GM12878 (cell line): ENCODE measurements around the gene SFXN4. TPM values are rescaled to one million over a fixed set of nuclear protein-coding genes. Genes with fewer than 3 reads are reported as not detected.
"Not testable (repeated sequence)": the region's sequence is repeated elsewhere in the genome, so short reads cannot be mapped to it uniquely, and the experiment has no call there.

ENCODE experiments used
- ATAC-seq: fragments of 200-7000 bp; cut with Tn5 transposase; 3 replicates; pipeline ENCODE4 v1.9.1; 2020; ENCODE audit warnings: mild to moderate bottlenecking, moderate library complexity
- BruUV-seq: library from RNA; stranded (reverse); fragments of 400-500 nt; replicated peaks from 2 replicates; lab custom pipeline; 2021; lab: Mats Ljungman, UMichigan
- CTCF ChIA-PET: fragments of 300-600 bp; sonication (Branson Sonifier 250); formaldehyde crosslinking; extraction: SDS; loops from one replicate; lab custom pipeline; 2021; ENCODE audit warnings: inconsistent platforms; lab: Yijun Ruan, JAX
- POLR2A ChIA-PET: fragments of 350-600 bp; formaldehyde crosslinking; extraction: SDS; loops from one replicate; lab custom pipeline; 2021; ENCODE audit warnings: inconsistent platforms; lab: Charles Lee
- RAD21 ChIA-PET: fragments of 300-600 bp; sonication (Branson Sonifier 250); formaldehyde crosslinking; loops from one replicate; lab custom pipeline; 2023; ENCODE audit warnings: antibody characterized with exemption; ENCODE audit not compliant: unreplicated experiment; lab: Charles Lee
- SMC1A ChIA-PET: fragments of 300-600 bp; sonication (Branson Sonifier 250); formaldehyde crosslinking; loops from one replicate; lab custom pipeline; 2023; ENCODE audit not compliant: unreplicated experiment, uncharacterized antibody; lab: Charles Lee
- DNase-seq: peaks from one replicate; pipeline ENCODE4 v3.0.0-alpha.2; 2011; ENCODE audit warnings: low read depth, low spot score
- FAIRE-seq: peaks from 3 replicates; lab custom pipeline; 2011; peaks lifted over from hg19 to GRCh38; lab: Jason Lieb, UNC
- H2AFZ ChIP-seq: 2 replicates; pipeline ENCODE4 v1.6.0; 2011; ENCODE audit warnings: low read depth, low read length, control low read depth; ENCODE audit not compliant: control insufficient read depth
- H3K27ac ChIP-seq: 2 replicates; pipeline ENCODE4 v1.5.1; 2011; ENCODE audit warnings: control low read depth; ENCODE audit not compliant: control insufficient read depth, insufficient read depth
- H3K27me3 ChIP-seq, 2 experiments: replicated peaks in 1 of 2; 2 replicates each; pipeline versions ENCODE4 v1.6.0 to v1.6.1; 2011; ENCODE audit warnings: low read length in 1 of 2; ENCODE audit not compliant: control insufficient read depth in 2 of 2, insufficient read depth in 2 of 2
- H3K36me3 ChIP-seq, 2 experiments: 2 replicates each; pipeline ENCODE4 v1.5.1; 2011; ENCODE audit warnings: low read length in 1 of 2; ENCODE audit not compliant: control insufficient read depth in 2 of 2, insufficient read depth in 2 of 2
- H3K4me1 ChIP-seq: 2 replicates; pipeline ENCODE4 v1.6.1; 2011; ENCODE audit warnings: mild to moderate bottlenecking, low read length, moderate library complexity, mixed read lengths; ENCODE audit not compliant: control insufficient read depth, insufficient read depth
- H3K4me2 ChIP-seq: 2 replicates; pipeline ENCODE4 v1.6.0; 2011; ENCODE audit warnings: control low read depth; ENCODE audit not compliant: control insufficient read depth, insufficient read depth
- H3K4me3 ChIP-seq: fragments of 200-600 bp; sonication (generic); 2 replicates; pipeline ENCODE4 v1.5.1; 2016
- H3K79me2 ChIP-seq: 2 replicates; pipeline ENCODE4 v1.6.0; 2011; ENCODE audit warnings: low read length; ENCODE audit not compliant: control insufficient read depth, insufficient read depth
- H3K9ac ChIP-seq: 2 replicates; pipeline ENCODE4 v1.8.0; 2011; ENCODE audit warnings: low read length, control low read depth, mixed read lengths; ENCODE audit not compliant: control insufficient read depth, insufficient read depth
- H3K9me3 ChIP-seq: replicated peaks from 3 replicates; pipeline ENCODE4 v1.5.1; 2011; ENCODE audit warnings: mild to moderate bottlenecking, low read length; ENCODE audit not compliant: control insufficient read depth, insufficient read depth
- H4K20me1 ChIP-seq: 2 replicates; pipeline ENCODE4 v1.6.0; 2011; ENCODE audit not compliant: control insufficient read depth, insufficient read depth
- WGBS: methylation state at CpG from one replicate; pipeline ENCODE4 v1.1.6; 2016; ENCODE audit warnings: low lambda C conversion rate; ENCODE audit not compliant: insufficient replicate concordance, insufficient coverage; ENCODE audit errors: missing lambda C conversion rate; 5-methylcytosine and 5-hydroxymethylcytosine counted together
- in situ Hi-C: fragments of 300-500 bp; cut with MboI; formaldehyde crosslinking; loops from 9 replicates; pipeline ENCODE4 v1.14.3; 2018; ENCODE audit warnings: mixed read lengths
- intact Hi-C: fragments of 100-400 bp; cut with micrococcal nuclease; formaldehyde crosslinking; loops from one replicate; pipeline ENCODE4 v1.14.2; 2022; ENCODE audit not compliant: unreplicated experiment
- polyA plus RNA-seq, 11 experiments: library from polyadenylated mRNA; depleted of rRNA in 4 of 11; unstranded in 6 of 11; stranded (reverse) in 5 of 11; fragments of >200 nt; fragmentation: Nextera tagmentation in 4 of 11; fragmentation: Illumina TruSeq in 1 of 11; extraction: Ambion mirVana in 4 of 11; extraction: Trizol in 1 of 11; gene quantifications; 1 replicate in 1 of 11; 2 replicates in 10 of 11; pipeline versions ENCODE4 v1.2.1 to v1.2.3, GENCODE V29; 2011 to 2016; ENCODE audit warnings: inconsistent platforms in 2 of 11, missing spikeins in 2 of 11, low read depth in 1 of 11
- total RNA-seq, 4 experiments: library from RNA; depleted of rRNA in 3 of 4; stranded (reverse); fragments of >200 nt in 3 of 4; fragmentation: Illumina TruSeq in 1 of 4; extraction: Trizol in 1 of 4; gene quantifications; 2 replicates each; pipeline versions ENCODE4 v1.2.1 to v1.2.3, GENCODE V29; 2013 to 2021

Gene SFXN4
- total and polyA plus RNA-seq, 10 of the 15 experiments (the other 5 are each of a cell fraction or from before 2014, with no cell fraction given), result 40.7 to 111 (median 48.8) TPM

DNA sequence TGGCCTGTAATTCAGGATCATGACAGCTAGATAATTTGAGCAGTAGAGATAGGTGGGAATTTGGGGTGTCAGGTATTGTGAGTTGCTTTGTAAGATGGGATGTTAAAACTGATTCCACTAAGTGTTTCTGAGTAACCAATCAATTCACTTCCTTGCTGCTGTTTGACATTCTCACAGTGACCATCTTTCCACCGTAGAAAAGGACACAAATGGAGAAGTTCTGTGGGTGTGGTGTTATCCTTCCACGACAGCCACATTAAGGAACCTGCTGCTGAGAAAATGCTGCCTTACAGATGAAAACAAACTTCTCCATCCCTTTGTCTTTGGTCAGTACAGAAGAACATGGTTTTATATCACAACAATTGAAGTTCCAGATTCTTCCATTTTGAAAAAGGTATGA is 57.7 kb downstream of the SFXN4 start:
- intact Hi-C loops, H4K20me1 ChIP-seq, DNase-seq, H3K9ac ChIP-seq, FAIRE-seq, H3K4me1 ChIP-seq, H3K9me3 ChIP-seq, H3K27me3 ChIP-seq, BruUV-seq, ATAC-seq, RAD21 ChIA-PET, H3K36me3 ChIP-seq, H3K79me2 ChIP-seq, H3K27ac ChIP-seq, H3K4me2 ChIP-seq, H2AFZ ChIP-seq, in situ Hi-C loops, H3K4me3 ChIP-seq: not testable (repeated sequence)
- 53% methylated on average over 2 of the region's 2 CpGs for WGBS
- ChIA-PET POLR2A (interaction anchor here (0.6 to 1.1 kb wide), 2 partner anchors 16 to 25 kb away, joined by 3 to 8 read pairs; no protein-coding TSS in a partner anchor), SMC1A (interaction anchor here (0.6 kb wide), 1 partner anchor 76 kb away, joined by 4 read pairs; no protein-coding TSS in a partner anchor), CTCF (interaction anchor here (0.6 kb wide), 1 partner anchor 44 kb away, joined by 4 read pairs; no protein-coding TSS in a partner anchor)

DNA sequence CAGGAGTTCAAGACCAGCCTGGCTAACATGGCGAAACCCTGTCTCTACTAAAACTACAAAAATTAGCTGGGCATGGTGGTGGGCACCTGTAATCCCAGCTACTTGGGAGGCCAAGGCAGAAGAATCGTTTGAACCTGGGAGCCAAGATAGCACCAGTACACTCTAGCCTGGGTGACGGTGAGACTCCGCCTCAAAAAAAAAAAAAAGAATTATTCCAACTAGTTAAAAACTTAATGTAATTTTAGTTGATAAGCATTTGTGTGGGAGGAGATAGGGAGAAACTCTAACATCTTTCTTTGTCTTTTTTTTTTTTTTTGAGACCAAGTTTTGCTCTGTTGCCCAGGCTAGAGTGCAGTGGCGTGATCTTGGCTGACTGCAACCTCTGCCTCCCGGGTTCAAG is 58.4 kb downstream of the SFXN4 start:
- ATAC-seq, intact Hi-C loops, FAIRE-seq, RAD21 ChIA-PET, H3K27me3 ChIP-seq, H4K20me1 ChIP-seq, H3K4me1 ChIP-seq, H3K27ac ChIP-seq, in situ Hi-C loops, H3K36me3 ChIP-seq, H3K9ac ChIP-seq, H3K4me3 ChIP-seq, H3K79me2 ChIP-seq, BruUV-seq, H3K4me2 ChIP-seq, H2AFZ ChIP-seq, H3K9me3 ChIP-seq, DNase-seq: not testable (repeated sequence)
- ChIA-PET POLR2A (interaction anchor here (0.6 to 1.1 kb wide), 2 partner anchors 16 to 24 kb away, joined by 3 to 8 read pairs; no protein-coding TSS in a partner anchor), SMC1A (interaction anchor here (1.0 kb wide), 1 partner anchor 9 kb away, joined by 4 read pairs; no protein-coding TSS in a partner anchor), CTCF (interaction anchor here (0.6 to 0.7 kb wide), 2 partner anchors 45 to 91 kb away, joined by 3 to 4 read pairs; no protein-coding TSS in a partner anchor)
- 93% methylated on average over 5 of the region's 6 CpGs for WGBS

- BruUV-seq, FAIRE-seq, H3K36me3 ChIP-seq, H4K20me1 ChIP-seq, H2AFZ ChIP-seq, H3K4me3 ChIP-seq, H3K4me1 ChIP-seq, H3K27ac ChIP-seq, POLR2A ChIA-PET, intact Hi-C loops, RAD21 ChIA-PET, H3K27me3 ChIP-seq, H3K9me3 ChIP-seq, H3K9ac ChIP-seq, DNase-seq, ATAC-seq, in situ Hi-C loops, H3K79me2 ChIP-seq, SMC1A ChIA-PET: not testable (repeated sequence)
- peak overlapping the region; percentile 90; the same call in 1 of the 2 replicates for H3K4me2 ChIP-seq
- CTCF ChIA-PET, result interaction anchor here (1.5 to 1.7 kb wide), 2 partner anchors 10 to 26 kb away, joined by 6 to 7 read pairs; no protein-coding TSS in a partner anchor
- 98% methylated on average over 7 of the region's 7 CpGs for WGBS
These were observed 59.6 kb downstream of the SFXN4 start for GRCh38 chr10:119105899-119106298.
